Measurements from ENCODE around the gene DGCR8. TPM values are rescaled to one million over a fixed set of nuclear protein-coding genes. Genes with fewer than 3 reads are reported as not detected.
A peak's percentile ranks its signal among the peaks of the same experiment; 100 is the strongest.

The DGCR8 gene
- polyA plus RNA-seq, 2 of the 4 experiments (the other 2 are of a cell fraction): 18.1 to 21.3 TPM

GRCh38 chr22:20111045-20111688 lies 31.1 kb downstream of the DGCR8 start:
- ChIA-PET CTCF (interaction anchor here (0.6 to 2.4 kb wide), 8 partner anchors 10 to 144 kb away, joined by 3 to 11 read pairs (median 4); no protein-coding TSS in a partner anchor), POLR2A (no interaction called here)
- Histone ChIP-seq H3K4me2 (no peak overlapping the region), H3K9me3 (no peaks in the 10 kb centered on the region), H3K4me1 (peaks cover 8% of the 10 kb centered on the region; the same call in 1 of the 3 replicates), H3K27ac (no peak overlapping the region), H3K4me3 (no peak overlapping the region)
- TF ChIP-seq, protein P1, sequence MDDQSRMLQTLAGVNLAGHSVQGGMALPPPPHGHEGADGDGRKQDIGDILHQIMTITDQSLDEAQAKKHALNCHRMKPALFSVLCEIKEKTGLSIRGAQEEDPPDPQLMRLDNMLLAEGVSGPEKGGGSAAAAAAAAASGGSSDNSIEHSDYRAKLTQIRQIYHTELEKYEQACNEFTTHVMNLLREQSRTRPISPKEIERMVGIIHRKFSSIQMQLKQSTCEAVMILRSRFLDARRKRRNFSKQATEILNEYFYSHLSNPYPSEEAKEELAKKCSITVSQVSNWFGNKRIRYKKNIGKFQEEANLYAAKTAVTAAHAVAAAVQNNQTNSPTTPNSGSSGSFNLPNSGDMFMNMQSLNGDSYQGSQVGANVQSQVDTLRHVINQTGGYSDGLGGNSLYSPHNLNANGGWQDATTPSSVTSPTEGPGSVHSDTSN (IDR thresholded peaks at IDR 0.05): peak; percentile 23; the same call in 1 of the 2 replicates
- TF ChIP-seq TFCP2L1 (CRISPR knock-in tag; IDR thresholded peaks at IDR 0.05): no peak
- TF ChIP-seq, protein P2, sequence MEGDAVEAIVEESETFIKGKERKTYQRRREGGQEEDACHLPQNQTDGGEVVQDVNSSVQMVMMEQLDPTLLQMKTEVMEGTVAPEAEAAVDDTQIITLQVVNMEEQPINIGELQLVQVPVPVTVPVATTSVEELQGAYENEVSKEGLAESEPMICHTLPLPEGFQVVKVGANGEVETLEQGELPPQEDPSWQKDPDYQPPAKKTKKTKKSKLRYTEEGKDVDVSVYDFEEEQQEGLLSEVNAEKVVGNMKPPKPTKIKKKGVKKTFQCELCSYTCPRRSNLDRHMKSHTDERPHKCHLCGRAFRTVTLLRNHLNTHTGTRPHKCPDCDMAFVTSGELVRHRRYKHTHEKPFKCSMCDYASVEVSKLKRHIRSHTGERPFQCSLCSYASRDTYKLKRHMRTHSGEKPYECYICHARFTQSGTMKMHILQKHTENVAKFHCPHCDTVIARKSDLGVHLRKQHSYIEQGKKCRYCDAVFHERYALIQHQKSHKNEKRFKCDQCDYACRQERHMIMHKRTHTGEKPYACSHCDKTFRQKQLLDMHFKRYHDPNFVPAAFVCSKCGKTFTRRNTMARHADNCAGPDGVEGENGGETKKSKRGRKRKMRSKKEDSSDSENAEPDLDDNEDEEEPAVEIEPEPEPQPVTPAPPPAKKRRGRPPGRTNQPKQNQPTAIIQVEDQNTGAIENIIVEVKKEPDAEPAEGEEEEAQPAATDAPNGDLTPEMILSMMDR (IDR thresholded peaks at IDR 0.05): peak; percentile 25
- TF ChIP-seq POLR2A (IDR thresholded peaks at IDR 0.05; ENCODE audit: low read length): no peak
- DNase-seq (ENCODE audit: low read depth in 1 of 2, low spot score in 1 of 2) (peak; percentile 54 to 65), FAIRE-seq (no peak), ATAC-seq (peak; percentile 65 to 73)
- 47% methylated on average over 8 of the region's 14 CpGs for WGBS (ENCODE audit: missing lambda C conversion rate)

DNA sequence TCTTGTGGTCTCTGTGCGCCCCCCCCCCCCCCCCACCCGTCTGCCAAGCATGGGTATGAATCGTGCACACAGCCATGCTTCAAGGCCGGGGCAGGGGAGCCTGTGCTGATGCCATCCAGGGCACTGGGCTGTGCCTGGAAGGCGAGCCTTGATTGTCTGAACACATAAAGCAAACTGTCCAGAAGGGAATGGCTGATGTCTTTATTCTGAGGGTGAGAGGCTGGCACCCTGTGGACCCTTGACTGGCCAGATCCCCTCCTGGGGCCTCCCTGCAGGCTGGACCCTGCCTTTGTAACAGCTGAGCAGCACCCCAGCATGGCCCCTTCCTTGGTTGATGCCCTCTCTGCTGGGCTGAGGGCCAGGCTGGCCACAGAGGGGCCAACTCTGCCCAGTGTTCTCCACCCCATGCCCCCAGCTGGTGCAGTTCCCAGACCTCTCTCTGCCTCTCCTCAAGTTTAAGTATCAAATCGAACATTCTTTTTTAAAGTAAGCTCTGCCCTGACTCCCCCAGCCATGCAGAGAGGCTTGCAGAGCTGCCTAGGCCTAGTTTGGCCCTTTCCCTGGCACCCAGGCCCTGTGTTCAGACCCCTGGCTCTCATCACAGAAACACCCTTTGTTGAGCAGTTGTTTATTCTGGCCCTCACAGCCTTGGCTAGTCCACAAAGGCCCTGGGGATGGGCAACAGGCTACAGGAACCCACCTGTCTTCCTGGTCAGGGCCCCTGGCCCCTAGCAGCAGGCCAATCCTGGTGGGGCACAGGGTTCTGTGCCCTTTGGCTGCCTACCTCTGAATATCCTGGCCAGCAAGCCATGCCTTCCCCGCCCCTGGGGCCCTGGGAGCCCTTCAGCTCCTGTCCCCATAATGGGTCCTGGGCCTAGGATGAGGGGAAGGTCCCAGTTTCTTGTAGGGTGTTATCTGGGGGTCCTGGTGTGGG lies 31.9 kb downstream of the DGCR8 start:
- DNase-seq (ENCODE audit: low read depth in 1 of 2, low spot score in 1 of 2): no peak
- Histone ChIP-seq H3K4me1 (peaks cover 8% of the 10 kb centered on the region; the same call in 1 of the 3 replicates), H3K27ac (no peak overlapping the region), H3K9me3 (no peaks in the 10 kb centered on the region), H3K4me2 (no peak overlapping the region), H3K4me3 (no peak overlapping the region)
- TF ChIP-seq SMC3 (IDR thresholded peaks at IDR 0.05): no peak
- TF ChIP-seq, protein P3, sequence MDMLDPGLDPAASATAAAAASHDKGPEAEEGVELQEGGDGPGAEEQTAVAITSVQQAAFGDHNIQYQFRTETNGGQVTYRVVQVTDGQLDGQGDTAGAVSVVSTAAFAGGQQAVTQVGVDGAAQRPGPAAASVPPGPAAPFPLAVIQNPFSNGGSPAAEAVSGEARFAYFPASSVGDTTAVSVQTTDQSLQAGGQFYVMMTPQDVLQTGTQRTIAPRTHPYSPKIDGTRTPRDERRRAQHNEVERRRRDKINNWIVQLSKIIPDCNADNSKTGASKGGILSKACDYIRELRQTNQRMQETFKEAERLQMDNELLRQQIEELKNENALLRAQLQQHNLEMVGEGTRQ (IDR thresholded peaks at IDR 0.05): no peak
- no peak for TF ChIP-seq FOSB (CRISPR knock-in tag; IDR thresholded peaks at IDR 0.05)
- no peak for TF ChIP-seq HOXA7 (CRISPR knock-in tag; IDR thresholded peaks at IDR 0.05)
- no peak for TF ChIP-seq KDM1A (IDR thresholded peaks at IDR 0.05; ENCODE audit: low read depth)
- TF ChIP-seq, protein P4, sequence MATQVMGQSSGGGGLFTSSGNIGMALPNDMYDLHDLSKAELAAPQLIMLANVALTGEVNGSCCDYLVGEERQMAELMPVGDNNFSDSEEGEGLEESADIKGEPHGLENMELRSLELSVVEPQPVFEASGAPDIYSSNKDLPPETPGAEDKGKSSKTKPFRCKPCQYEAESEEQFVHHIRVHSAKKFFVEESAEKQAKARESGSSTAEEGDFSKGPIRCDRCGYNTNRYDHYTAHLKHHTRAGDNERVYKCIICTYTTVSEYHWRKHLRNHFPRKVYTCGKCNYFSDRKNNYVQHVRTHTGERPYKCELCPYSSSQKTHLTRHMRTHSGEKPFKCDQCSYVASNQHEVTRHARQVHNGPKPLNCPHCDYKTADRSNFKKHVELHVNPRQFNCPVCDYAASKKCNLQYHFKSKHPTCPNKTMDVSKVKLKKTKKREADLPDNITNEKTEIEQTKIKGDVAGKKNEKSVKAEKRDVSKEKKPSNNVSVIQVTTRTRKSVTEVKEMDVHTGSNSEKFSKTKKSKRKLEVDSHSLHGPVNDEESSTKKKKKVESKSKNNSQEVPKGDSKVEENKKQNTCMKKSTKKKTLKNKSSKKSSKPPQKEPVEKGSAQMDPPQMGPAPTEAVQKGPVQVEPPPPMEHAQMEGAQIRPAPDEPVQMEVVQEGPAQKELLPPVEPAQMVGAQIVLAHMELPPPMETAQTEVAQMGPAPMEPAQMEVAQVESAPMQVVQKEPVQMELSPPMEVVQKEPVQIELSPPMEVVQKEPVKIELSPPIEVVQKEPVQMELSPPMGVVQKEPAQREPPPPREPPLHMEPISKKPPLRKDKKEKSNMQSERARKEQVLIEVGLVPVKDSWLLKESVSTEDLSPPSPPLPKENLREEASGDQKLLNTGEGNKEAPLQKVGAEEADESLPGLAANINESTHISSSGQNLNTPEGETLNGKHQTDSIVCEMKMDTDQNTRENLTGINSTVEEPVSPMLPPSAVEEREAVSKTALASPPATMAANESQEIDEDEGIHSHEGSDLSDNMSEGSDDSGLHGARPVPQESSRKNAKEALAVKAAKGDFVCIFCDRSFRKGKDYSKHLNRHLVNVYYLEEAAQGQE (IDR thresholded peaks at IDR 0.05): no peak
- TF ChIP-seq, protein P5, sequence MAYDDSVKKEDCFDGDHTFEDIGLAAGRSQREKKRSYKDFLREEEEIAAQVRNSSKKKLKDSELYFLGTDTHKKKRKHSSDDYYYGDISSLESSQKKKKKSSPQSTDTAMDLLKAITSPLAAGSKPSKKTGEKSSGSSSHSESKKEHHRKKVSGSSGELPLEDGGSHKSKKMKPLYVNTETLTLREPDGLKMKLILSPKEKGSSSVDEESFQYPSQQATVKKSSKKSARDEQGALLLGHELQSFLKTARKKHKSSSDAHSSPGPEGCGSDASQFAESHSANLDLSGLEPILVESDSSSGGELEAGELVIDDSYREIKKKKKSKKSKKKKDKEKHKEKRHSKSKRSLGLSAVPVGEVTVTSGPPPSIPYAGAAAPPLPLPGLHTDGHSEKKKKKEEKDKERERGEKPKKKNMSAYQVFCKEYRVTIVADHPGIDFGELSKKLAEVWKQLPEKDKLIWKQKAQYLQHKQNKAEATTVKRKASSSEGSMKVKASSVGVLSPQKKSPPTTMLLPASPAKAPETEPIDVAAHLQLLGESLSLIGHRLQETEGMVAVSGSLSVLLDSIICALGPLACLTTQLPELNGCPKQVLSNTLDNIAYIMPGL (CRISPR knock-in tag; IDR thresholded peaks at IDR 0.05; ENCODE audit: borderline replicate concordance): no peak
- no peak for TF ChIP-seq CBX8 (IDR thresholded peaks at IDR 0.05)
- no peak for TF ChIP-seq CBX2 (IDR thresholded peaks at IDR 0.05; ENCODE audit: borderline replicate concordance, low read depth)
- no peak for TF ChIP-seq FOXS1 (CRISPR knock-in tag; IDR thresholded peaks at IDR 0.05)
- TF ChIP-seq NPAS2 (CRISPR knock-in tag; IDR thresholded peaks at IDR 0.05; ENCODE audit: borderline replicate concordance): no peak
- no peak for TF ChIP-seq CEBPB (IDR thresholded peaks at IDR 0.05)
- no peak for TF ChIP-seq ATOH8 (CRISPR knock-in tag; IDR thresholded peaks at IDR 0.05; ENCODE audit: low read depth)
- TF ChIP-seq, protein P6, sequence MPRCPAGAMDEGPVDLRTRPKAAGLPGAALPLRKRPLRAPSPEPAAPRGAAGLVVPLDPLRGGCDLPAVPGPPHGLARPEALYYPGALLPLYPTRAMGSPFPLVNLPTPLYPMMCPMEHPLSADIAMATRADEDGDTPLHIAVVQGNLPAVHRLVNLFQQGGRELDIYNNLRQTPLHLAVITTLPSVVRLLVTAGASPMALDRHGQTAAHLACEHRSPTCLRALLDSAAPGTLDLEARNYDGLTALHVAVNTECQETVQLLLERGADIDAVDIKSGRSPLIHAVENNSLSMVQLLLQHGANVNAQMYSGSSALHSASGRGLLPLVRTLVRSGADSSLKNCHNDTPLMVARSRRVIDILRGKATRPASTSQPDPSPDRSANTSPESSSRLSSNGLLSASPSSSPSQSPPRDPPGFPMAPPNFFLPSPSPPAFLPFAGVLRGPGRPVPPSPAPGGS (IDR thresholded peaks at IDR 0.05): no peak
- TF ChIP-seq RNF2 (IDR thresholded peaks at IDR 0.05; ENCODE audit: borderline replicate concordance, low read depth): no peak
- 45% methylated on average over 1 of the region's 7 CpGs for WGBS (ENCODE audit: missing lambda C conversion rate)
- ATAC-seq: no peak
- POLR2A ChIA-PET: no interaction called here
- CTCF ChIA-PET: interaction anchor here (1.4 to 2.4 kb wide), 4 partner anchors 10 to 145 kb away, joined by 4 to 11 read pairs (median 8); no protein-coding TSS in a partner anchor
- no peak for FAIRE-seq

Measured in A549 (cell line).